Choroid plexus epithelial cell (primary cell): ENCODE data around the gene SLC2A8.

Experiments used
- DNase-seq: peaks from one replicate; pipeline ENCODE4 v3.0.0-alpha.2; 2010; ENCODE audit warnings: low read depth
- H3K4me3 ChIP-seq: 2 replicates; pipeline ENCODE4 v1.5.1; 2011; ENCODE audit warnings: low read depth, mild to moderate bottlenecking, control low read depth, low read length, moderate library complexity
- TF ChIP-seq, protein P1 (sequence below): conservative IDR thresholded peaks from 2 replicates; pipeline ENCODE4 v1.5.1; 2011; ENCODE audit warnings: low read depth, mild to moderate bottlenecking, control low read depth, inconsistent platforms, low read length, moderate library complexity

SLC2A8 gene, protein sequence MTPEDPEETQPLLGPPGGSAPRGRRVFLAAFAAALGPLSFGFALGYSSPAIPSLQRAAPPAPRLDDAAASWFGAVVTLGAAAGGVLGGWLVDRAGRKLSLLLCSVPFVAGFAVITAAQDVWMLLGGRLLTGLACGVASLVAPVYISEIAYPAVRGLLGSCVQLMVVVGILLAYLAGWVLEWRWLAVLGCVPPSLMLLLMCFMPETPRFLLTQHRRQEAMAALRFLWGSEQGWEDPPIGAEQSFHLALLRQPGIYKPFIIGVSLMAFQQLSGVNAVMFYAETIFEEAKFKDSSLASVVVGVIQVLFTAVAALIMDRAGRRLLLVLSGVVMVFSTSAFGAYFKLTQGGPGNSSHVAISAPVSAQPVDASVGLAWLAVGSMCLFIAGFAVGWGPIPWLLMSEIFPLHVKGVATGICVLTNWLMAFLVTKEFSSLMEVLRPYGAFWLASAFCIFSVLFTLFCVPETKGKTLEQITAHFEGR

DNA sequence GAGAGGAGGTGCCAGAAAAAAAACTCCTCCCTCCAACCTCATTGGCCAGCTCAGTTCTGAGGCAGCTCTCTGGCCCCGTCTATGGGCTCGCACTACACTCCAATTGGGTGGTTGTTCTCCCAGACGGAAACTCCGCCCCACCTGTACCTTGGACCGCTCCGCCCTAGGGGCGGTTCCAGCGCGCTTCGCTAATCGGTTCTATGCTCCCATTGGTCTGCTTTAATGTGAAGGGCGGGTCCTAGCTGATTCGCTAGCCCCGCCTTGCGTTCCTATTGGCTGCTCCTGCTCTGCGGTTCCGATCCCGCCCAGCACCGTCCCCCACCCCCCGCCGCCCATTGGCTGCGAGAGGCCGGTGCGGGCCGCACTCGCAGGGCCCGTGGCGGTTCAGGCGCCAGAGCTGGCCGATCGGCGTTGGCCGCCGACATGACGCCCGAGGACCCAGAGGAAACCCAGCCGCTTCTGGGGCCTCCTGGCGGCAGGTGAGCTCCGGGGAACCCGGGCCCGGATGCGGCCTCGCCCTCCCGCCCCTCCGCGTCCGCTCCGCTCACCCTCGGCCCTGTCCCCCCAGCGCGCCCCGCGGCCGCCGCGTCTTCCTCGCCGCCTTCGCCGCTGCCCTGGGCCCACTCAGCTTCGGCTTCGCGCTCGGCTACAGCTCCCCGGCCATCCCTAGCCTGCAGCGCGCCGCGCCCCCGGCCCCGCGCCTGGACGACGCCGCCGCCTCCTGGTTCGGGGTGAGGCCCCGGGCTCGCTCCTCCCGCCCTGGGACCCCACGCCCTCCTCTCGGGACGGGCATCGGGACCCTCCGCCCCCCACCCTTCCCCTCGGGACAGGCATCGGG lies at the start of gene SLC2A8:
SLC2A8 (plus strand) TSS at position 362 of the 838 bp plus-strand sequence; CDS start at position 424, 62 bp downstream.
- TF ChIP-seq, protein P1, sequence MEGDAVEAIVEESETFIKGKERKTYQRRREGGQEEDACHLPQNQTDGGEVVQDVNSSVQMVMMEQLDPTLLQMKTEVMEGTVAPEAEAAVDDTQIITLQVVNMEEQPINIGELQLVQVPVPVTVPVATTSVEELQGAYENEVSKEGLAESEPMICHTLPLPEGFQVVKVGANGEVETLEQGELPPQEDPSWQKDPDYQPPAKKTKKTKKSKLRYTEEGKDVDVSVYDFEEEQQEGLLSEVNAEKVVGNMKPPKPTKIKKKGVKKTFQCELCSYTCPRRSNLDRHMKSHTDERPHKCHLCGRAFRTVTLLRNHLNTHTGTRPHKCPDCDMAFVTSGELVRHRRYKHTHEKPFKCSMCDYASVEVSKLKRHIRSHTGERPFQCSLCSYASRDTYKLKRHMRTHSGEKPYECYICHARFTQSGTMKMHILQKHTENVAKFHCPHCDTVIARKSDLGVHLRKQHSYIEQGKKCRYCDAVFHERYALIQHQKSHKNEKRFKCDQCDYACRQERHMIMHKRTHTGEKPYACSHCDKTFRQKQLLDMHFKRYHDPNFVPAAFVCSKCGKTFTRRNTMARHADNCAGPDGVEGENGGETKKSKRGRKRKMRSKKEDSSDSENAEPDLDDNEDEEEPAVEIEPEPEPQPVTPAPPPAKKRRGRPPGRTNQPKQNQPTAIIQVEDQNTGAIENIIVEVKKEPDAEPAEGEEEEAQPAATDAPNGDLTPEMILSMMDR: peak; percentile 6
- H3K4me3 ChIP-seq: peak within 1 kb of the TSS; percentile 68
- DNase-seq: peak; percentile 100

DNA sequence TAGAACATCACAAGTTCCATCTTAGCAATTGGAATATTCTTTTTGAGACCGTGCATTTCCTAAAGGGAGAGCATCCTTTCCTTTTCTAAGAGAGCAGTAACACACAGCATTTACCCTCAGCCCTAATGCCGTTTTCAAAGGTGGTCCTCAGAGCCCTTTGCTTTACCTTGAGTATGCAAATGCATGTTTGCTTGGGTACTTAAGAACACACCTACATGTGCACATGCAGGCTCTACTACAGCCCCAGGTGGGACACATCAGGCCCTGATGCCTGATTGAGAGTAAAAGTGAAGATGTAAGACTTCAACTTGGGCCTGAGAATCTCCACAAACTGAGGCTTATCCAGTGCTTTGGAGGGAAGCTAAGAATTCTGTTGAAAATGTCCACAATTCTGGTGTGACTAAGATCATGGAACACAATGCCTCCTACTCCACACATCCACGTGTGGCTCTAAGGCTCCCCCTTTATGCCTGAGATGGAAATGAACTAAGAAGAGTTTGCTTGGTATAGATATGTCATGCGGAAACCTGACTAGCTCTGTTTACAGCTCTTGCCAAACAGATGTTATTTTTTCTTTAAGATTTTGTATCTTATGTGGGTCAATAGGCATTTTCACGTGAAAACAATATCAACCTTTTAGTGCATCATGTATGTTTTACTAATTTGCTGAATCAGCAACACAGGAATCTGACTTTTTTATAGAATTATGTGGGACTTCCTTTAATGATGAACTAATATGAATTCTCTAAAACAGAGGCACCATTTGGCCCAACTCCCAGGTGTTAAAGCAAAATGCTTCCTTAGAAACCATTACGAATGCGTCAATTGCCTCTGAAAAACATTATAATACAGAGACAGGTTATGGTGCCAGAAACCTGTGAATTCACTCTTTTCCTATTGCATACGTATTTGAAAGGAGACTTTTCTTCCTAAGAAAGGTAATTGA lies 48.9 kb upstream of the SLC2A8 start:
- TF ChIP-seq, protein P1: peak; percentile 64
- DNase-seq: peak; percentile 73
- no peak overlapping the region for H3K4me3 ChIP-seq

DNA sequence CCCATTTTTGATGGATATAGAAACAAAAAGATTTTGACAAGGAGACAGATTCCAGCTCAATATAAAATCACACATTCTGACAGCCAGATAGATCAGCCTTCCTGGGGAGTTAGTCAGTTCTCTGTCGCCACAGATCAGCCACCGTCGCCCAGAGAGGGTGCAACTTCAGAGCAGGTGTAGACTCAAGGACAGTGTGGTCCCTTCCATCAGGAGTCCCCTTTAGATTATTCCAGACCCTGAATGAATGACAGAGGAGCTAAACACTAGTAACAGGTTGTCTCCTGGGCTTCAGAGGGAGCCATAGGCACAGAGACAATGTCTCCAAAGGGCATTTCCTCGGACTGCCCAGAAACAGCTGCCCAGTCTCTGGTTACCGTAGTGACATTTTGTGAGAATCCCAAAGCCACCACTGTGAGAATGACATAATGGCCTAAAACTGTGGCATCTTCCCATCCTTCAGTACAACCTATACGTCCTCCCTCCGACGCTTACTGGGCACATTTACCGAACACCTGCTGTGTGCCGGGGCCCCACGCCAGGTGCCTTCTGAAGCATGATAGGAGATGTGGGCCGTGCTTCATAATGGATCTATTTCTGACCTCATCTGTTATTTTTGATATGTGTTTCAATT lies 47.4 kb upstream of the SLC2A8 start:
- no peak overlapping the region for H3K4me3 ChIP-seq
- DNase-seq: no peak
- TF ChIP-seq, protein P1: no peak

DNA sequence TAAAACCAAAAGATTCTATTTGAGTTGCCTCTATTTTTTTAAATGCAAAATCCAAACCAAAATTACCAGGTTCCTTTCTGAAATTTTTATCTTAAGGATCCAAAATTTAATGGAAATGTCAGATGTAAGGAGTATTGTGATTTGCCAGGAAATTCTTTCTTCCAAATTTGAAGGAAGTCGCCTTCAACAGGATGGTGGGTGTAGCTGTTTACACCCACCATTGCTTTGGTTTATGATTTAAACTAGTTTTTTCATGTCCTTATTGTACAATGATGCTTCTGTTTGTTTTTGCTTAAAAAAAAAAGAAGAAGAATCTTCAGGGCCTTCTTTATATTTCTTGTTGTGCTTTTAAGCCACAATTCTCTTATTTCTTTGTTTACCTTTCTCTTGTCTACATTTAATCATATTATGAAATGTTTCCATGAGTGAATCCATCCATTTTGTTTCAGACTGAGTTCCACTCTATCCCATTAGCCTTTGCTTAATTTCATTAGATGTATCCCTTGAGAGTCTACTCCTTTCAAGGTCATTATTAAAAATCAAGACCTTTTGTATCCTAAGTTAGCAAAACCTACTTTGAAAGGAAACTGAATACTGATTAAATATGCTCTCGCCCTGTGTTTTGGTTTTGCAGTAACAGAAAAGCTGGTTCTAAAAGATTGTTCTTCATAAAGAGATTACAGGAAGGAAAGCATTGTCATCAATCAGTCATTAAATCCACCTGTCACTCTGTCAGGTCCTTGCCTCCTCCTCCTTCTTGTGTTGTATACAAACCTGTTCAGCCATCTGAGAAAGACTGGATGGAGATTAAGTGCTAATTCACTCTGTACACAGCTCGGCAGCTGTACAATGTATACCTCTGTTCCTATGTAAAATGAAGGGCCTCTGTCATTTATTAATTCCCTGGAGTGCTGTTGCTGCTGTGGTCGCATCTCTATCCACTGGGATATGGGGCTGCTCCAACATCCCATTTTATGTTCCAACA lies 45.5 kb upstream of the SLC2A8 start:
- H3K4me3 ChIP-seq: no peak overlapping the region
- no peak for DNase-seq
- TF ChIP-seq, protein P1: no peak

DNA sequence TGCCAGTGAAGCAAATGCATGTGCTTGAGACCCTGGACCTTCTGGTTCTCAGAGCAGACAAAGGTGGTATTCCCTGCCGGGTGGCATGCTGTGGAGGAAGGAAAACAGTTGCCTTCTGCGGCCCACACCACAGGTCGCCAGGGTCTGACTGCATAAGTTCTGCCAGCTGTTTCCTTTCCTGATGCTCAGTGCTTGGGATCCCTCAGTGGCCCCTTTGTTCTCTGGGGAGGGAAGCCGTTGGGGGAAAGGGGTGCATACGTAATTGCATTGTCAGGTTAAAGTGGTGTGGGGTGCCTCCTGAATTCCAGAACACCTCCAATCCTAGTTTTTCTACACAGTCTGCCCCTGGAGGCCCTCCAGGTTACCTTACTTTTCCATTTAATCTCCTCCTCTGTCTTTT lies 43.1 kb upstream of the SLC2A8 start:
- TF ChIP-seq, protein P1: no peak
- DNase-seq: no peak
- H3K4me3 ChIP-seq: no peak overlapping the region
